Measurements from ENCODE around the gene PRAMEF18. TPM values are rescaled to one million over a fixed set of nuclear protein-coding genes. Genes with fewer than 3 reads are reported as not detected.
"Not testable (repeated sequence)": the region's sequence is repeated elsewhere in the genome, so short reads cannot be mapped to it uniquely, and the experiment has no call there.

PRAMEF18 gene
- total and polyA plus RNA-seq, 7 donors, result not detected

DNA sequence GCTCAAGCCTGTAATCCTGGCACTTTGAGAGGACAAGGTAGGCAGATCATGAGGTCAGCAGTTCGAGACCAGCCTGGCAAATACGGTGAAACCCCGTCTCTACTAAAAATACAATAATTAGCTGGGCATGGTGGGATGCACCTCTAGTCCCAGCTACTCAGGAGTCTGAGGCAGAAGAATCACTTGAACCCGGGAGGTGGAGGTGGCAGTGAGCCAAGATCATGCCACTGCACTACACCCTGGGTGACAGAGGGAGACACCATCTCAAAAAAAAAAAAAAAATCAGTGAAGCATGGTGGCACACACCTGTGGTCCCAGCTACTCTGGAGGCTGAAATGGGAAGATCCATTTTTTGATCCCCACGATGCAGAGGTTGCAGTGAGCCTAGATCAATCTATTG is 4.1 kb upstream of the PRAMEF18 start:
- WGBS, 2 donors, result 76 to 84% methylated on average over 5 of the region's 5 CpGs
- H3K27me3 ChIP-seq; H3K9me3 ChIP-seq; H3K4me3 ChIP-seq; H3K4me1 ChIP-seq; intact Hi-C loops (cut with DNase I); H3K36me3 ChIP-seq; DNase-seq; H3K27ac ChIP-seq: not testable (repeated sequence)

DNA sequence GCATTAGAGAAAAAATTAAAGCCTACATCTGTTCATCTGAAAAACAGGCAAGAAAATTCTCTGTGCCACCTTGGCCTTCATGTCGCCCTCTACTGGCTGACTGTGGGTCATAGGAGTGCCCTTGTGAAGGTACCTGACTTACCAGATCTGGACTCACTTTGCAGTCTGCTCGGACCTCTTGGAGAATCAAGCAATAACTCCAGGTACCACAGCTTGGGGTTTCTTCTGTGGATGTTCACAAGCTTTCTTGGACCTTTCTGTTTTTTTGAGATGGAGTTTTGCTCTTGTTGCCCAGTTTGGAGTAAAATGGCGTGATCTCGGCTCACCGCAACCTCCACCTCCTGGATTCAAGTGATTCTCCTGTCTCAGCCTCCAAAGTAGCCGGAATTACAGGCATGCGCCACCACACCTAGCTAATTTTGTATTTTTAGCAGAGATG is 2.4 kb upstream of the PRAMEF18 start:
- no peak overlapping the region for H3K4me3 ChIP-seq
- H3K27me3 ChIP-seq, result no peaks in the 10 kb centered on the region
- no peaks in the 10 kb centered on the region for H3K36me3 ChIP-seq
- no peak for DNase-seq
- 72 to 77% methylated on average over 7 of the region's 7 CpGs for WGBS, 2 donors
- H3K4me1 ChIP-seq, result no peaks in the 10 kb centered on the region
- TF ChIP-seq EP300 (IDR thresholded peaks at IDR 0.05) (no peak), POLR2A (IDR thresholded peaks at IDR 0.05) (no peak)
- TF ChIP-seq, protein P1, sequence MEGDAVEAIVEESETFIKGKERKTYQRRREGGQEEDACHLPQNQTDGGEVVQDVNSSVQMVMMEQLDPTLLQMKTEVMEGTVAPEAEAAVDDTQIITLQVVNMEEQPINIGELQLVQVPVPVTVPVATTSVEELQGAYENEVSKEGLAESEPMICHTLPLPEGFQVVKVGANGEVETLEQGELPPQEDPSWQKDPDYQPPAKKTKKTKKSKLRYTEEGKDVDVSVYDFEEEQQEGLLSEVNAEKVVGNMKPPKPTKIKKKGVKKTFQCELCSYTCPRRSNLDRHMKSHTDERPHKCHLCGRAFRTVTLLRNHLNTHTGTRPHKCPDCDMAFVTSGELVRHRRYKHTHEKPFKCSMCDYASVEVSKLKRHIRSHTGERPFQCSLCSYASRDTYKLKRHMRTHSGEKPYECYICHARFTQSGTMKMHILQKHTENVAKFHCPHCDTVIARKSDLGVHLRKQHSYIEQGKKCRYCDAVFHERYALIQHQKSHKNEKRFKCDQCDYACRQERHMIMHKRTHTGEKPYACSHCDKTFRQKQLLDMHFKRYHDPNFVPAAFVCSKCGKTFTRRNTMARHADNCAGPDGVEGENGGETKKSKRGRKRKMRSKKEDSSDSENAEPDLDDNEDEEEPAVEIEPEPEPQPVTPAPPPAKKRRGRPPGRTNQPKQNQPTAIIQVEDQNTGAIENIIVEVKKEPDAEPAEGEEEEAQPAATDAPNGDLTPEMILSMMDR (IDR thresholded peaks at IDR 0.05), result no peak
- no peaks in the 10 kb centered on the region for H3K9me3 ChIP-seq
- intact Hi-C loops (cut with DNase I), result no loop called here
- H3K27ac ChIP-seq, result no peak overlapping the region

DNA sequence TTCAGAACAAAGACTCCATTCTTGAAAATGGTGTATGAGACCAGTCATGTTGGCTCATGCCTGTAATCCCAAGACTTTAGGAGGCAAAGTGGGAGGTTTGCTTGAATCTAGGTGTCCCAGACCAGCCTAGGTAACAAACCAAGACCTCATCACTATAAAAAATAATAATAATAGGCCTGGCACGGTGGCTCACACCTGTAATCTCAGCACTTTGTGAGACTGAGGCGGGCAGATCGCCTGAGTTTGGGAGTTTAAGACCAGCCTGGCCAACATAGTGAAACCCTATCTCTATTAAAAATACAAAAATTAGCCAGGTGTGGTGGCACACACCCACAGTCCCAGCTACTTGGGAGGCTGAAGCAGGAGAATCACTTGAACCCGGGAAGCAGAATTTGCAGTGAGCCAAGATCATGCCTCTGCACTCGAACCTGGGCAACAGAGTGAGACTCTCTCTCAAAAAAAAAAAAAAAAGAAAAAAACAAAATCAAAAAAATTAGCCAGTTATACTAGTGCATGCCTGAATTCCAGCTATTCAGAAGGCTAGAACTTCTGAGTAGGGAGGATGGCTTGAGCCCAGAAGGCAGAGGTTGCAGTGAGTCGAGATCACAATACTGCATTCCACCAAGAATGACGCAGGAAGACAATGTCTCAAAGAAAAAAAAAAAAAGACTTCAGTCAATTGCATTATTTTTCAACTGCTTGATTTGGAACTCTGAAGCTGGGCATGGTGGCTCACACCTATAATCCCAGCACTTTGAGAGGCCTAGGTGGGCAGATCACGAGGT is 1.5 kb upstream of the PRAMEF18 start:
- DNase-seq; H3K9me3 ChIP-seq; H3K4me1 ChIP-seq; H3K27ac ChIP-seq; H3K36me3 ChIP-seq; intact Hi-C loops (cut with DNase I); H3K27me3 ChIP-seq; H3K4me3 ChIP-seq: not testable (repeated sequence)
- 85 to 86% methylated on average over 8 of the region's 8 CpGs for WGBS, 2 donors

DNA sequence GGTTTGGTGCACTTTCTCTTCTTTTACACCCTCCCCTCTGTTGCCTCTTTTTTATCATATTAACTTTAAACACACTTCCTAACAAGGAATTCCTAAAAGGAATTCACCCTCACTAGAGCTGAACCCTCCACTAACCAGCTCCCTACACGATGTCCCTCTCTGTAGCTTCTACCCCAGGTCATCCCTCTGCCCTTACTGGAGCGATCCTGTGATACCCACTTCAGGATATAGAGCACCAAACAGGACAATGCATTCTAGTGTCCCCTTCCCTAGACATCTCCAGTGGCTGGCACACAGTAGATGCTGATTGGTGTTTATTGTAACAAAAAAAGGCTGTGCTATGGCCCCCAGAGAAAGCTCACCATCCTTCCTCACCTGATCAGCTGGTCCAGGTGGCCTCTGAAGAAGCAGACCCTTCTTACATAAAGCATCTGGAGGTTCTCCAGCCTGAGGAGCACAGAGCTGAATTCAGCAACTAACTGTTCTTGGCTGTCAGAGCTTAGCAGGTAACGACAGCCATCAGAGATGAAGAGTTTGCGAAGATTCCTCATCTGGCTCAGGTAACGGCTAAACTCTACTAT is 1.4 kb downstream of the PRAMEF18 start:
- H3K9me3 ChIP-seq, result no peaks in the 10 kb centered on the region
- H3K27me3 ChIP-seq, result no peaks in the 10 kb centered on the region
- no peak overlapping the region for H3K27ac ChIP-seq
- H3K4me1 ChIP-seq, result no peaks in the 10 kb centered on the region
- intact Hi-C loops (cut with DNase I), result no loop called here
- DNase-seq, result no peak
- no peak overlapping the region for H3K4me3 ChIP-seq
- H3K36me3 ChIP-seq, result no peaks in the 10 kb centered on the region
- TF ChIP-seq EP300 (IDR thresholded peaks at IDR 0.05), result no peak
- TF ChIP-seq POLR2AphosphoS5 (IDR thresholded peaks at IDR 0.05), result no peak
- TF ChIP-seq POLR2A (IDR thresholded peaks at IDR 0.05), result no peak
- TF ChIP-seq, protein P1 (IDR thresholded peaks at IDR 0.05), result no peak
- WGBS, 2 donors, result 79 to 85% methylated on average over 5 of the region's 5 CpGs

DNA sequence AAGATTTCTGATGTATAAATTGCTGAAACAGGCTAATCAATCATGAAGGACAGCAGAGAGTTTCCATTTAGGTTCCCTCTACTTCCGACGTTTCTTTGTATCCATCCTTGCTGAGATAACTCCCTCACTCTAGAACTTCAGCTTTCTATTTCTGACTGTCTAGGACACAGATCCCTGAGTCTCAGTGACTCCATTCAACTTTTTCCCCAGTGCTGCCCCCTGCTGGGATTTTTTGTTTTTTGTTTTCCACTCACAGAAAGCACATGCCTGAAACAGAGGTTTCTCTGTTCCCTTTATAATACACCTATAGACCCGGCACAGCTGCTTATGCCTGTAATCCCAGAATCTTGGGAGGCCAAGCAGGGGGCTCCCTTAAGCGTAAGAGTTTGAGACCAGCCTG is 3.2 kb downstream of the PRAMEF18 start:
- intact Hi-C loops (cut with DNase I); DNase-seq; H3K36me3 ChIP-seq; H3K4me3 ChIP-seq; H3K9me3 ChIP-seq; H3K27me3 ChIP-seq; H3K27ac ChIP-seq; H3K4me1 ChIP-seq: not testable (repeated sequence)
- no CpG with 5 or more reads among the region's 4 CpGs for WGBS, 2 donors

DNA sequence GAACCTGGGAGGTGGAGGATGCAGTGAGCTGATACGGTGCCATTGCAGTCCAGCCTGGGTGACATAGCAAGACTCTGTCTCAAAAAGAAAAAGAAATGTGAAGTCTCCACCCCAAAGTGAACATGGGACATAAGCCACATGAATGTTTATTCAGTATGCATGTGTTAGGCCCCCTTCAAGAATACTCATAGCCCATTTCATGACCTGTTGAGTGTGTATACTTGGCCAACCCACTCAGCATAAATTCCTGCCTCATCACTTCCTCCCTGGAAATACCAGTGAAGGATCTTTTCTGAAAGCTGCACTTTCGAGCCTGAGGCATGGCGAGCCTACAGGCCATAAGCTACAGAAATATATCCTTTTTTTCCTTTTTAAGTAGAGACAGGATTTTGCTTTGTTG is 6.8 kb downstream of the PRAMEF18 start:
- no CpG with 5 or more reads among the region's 3 CpGs for WGBS, 2 donors
- H3K9me3 ChIP-seq; H3K4me1 ChIP-seq; intact Hi-C loops (cut with DNase I); H3K27me3 ChIP-seq; DNase-seq; H3K27ac ChIP-seq; H3K4me3 ChIP-seq; H3K36me3 ChIP-seq: not testable (repeated sequence)

DNA sequence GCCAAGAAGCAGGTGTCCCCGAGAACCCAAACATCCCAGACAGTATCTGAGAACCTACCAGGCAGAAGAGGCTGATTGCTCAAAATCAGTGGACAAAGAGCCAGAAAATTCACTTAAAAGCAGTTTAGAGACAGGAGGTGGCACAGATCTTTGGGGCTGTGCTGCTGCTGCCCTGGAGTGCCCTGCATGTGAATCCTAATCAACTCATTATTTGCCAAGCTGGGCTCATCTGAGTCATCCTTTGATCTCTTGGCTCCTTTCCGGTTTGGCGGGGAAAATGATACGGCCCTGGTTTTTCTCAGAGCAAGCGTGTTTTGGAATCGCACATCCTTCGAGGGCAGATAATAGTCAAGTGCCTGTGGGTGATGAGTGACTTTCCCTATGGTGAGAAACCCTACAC is 9.3 kb downstream of the PRAMEF18 start:
- H3K27me3 ChIP-seq; H3K27ac ChIP-seq; H3K4me3 ChIP-seq; H3K36me3 ChIP-seq; DNase-seq; intact Hi-C loops (cut with DNase I); H3K4me1 ChIP-seq; H3K9me3 ChIP-seq: not testable (repeated sequence)
- no CpG with 5 or more reads among the region's 7 CpGs for WGBS, 2 donors

DNA sequence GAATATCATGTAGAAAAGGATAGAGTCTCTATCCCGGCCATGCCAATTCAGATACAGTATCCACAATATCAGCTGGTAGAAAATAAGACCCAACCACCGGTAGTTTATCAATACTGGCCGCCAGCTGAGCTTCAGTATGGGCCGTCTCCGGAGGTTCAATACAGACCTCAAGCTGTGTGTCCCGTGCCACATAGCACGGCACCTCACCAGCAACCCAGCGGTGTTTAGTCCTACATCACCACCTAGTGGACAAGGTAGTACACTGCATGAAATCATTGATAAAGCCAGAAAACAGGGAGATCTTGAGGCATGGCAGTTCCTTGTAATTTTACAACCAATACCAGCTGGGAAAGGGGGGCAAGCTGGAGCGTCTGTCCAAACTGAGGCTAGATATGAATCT is 17.2 kb downstream of the PRAMEF18 start:
- H3K27me3 ChIP-seq; H3K36me3 ChIP-seq; H3K27ac ChIP-seq; DNase-seq; H3K4me3 ChIP-seq; H3K4me1 ChIP-seq; intact Hi-C loops (cut with DNase I); H3K9me3 ChIP-seq: not testable (repeated sequence)
- WGBS, 2 donors, result no CpG with 5 or more reads among the region's 9 CpGs

DNA sequence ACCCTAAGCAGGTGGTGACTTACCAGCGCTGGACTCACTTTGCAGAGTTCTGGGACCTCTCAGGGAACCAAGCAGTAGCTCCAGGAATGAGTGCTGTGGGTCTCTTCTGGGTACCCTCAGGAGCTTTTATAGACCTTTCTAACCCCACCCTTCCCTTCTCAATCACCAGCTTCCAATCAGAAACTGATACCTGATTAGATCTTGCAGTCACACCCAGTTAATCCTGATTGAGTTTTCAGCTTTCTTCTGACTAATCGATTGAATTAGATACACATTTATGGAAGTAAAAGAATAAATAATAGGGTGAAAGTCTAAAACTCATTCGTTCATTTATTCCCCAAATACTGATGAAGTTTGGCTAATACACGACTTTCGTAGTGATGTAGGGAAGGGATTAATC is 24.6 kb downstream of the PRAMEF18 start, which contains the start of gene PRAMEF13:
Gene PRAMEF13, minus strand, starts transcription at position 101 of the 400 bp plus-strand sequence. CDS start 1,820 bp downstream, outside the sequence.
- intact Hi-C loops (cut with DNase I); H3K9me3 ChIP-seq; H3K4me1 ChIP-seq; H3K27me3 ChIP-seq; H3K36me3 ChIP-seq; DNase-seq; H3K4me3 ChIP-seq; H3K27ac ChIP-seq: not testable (repeated sequence)
- 74% methylated on average over 3 of the region's 5 CpGs; no CpG with 5 or more reads in 1 of the 2 donors for WGBS, 2 donors

Data from sigmoid colon (tissue), 7 donors.